ENCODE results near the gene OBSCN. TPM values are rescaled to one million over a fixed set of nuclear protein-coding genes. Genes with fewer than 3 reads are reported as not detected.

OBSCN gene
- total and polyA plus RNA-seq, 12 donors = 0.90 to 18.0 (median 5.9) TPM

- no peak overlapping the region for H3K27ac ChIP-seq
- WGBS, 4 donors = 81 to 92% (median 84%) methylated on average over 4 to 6 of the region's 6 CpGs
- H3K4me1 ChIP-seq (replicated peaks in 1 of 2) = no peaks in the 10 kb centered on the region
- H3K27me3 ChIP-seq = no peaks in the 10 kb centered on the region
- DNase-seq = no peak
- TF ChIP-seq POLR2A (IDR thresholded peaks at IDR 0.05) (no peak), CTCF (IDR thresholded peaks at IDR 0.05) (no peak)
- H3K9me3 ChIP-seq (replicated peaks in 1 of 3) = peaks cover 0 to 8% (median 7%) of the 10 kb centered on the region in 3 donors
- intact Hi-C loops (cut with DNase I) = no loop called here
- H3K4me3 ChIP-seq = no peak overlapping the region
- no peaks in the 10 kb centered on the region for H3K36me3 ChIP-seq (replicated peaks in 1 of 2)
Observed at GRCh38 chr1:228304766-228305395, 97.0 kb downstream of the OBSCN start.

- H3K4me1 ChIP-seq (replicated peaks in 1 of 2) = no peaks in the 10 kb centered on the region
- TF ChIP-seq CTCF (IDR thresholded peaks at IDR 0.05) = no peak
- no peak for TF ChIP-seq POLR2A (IDR thresholded peaks at IDR 0.05)
- H3K36me3 ChIP-seq (replicated peaks in 1 of 2) = no peaks in the 10 kb centered on the region
- intact Hi-C loops (cut with DNase I) = no loop called here
- DNase-seq = peak in 2 of 7 donors; percentile 5 to 11
- no peaks in the 10 kb centered on the region for H3K27me3 ChIP-seq
- 83 to 93% (median 92%) methylated on average over 5 to 6 of the region's 6 CpGs for WGBS, 4 donors
- H3K9me3 ChIP-seq (replicated peaks in 1 of 3) = peaks cover 0 to 8% (median 7%) of the 10 kb centered on the region in 3 donors
- no peak overlapping the region for H3K4me3 ChIP-seq
- H3K27ac ChIP-seq = no peak overlapping the region
Observed at GRCh38 chr1:228305721-228306152, 97.9 kb downstream of the OBSCN start.

- DNase-seq = peak in 3 of 7 donors; percentile 9 to 29 (median 11)
- no peaks in the 10 kb centered on the region for H3K36me3 ChIP-seq (replicated peaks in 1 of 2)
- WGBS, 4 donors = 74 to 85% (median 80%) methylated on average over 9 to 35 of the region's 35 CpGs
- no peak overlapping the region for H3K27ac ChIP-seq
- no peak overlapping the region for H3K4me3 ChIP-seq
- peaks cover 0 to 8% (median 7%) of the 10 kb centered on the region in 3 donors for H3K9me3 ChIP-seq (replicated peaks in 1 of 3)
- H3K4me1 ChIP-seq (replicated peaks in 1 of 2) = no peaks in the 10 kb centered on the region
- intact Hi-C loops (cut with DNase I) = no loop called here
- no peak for TF ChIP-seq CTCF (IDR thresholded peaks at IDR 0.05)
- no peak for TF ChIP-seq POLR2A (IDR thresholded peaks at IDR 0.05)
- H3K27me3 ChIP-seq = no peaks in the 10 kb centered on the region
Observed at GRCh38 chr1:228306275-228307217, 98.7 kb downstream of the OBSCN start.

Data from adrenal gland (tissue), 12 donors.